HG03159 (cell line): ENCODE measurements around the gene PRTG.
A peak's percentile ranks its signal among the peaks of the same experiment; 100 is the strongest.
"Not testable (repeated sequence)": the region's sequence is repeated elsewhere in the genome, so short reads cannot be mapped to it uniquely, and the experiment has no call there.

ENCODE experiments used
- ATAC-seq: cut with Tn5 transposase; IDR thresholded peaks from one replicate; pipeline ENCODE4 v1.9.1; 2021; ENCODE audit warnings: mild to moderate bottlenecking, moderate library complexity; ENCODE audit not compliant: unreplicated experiment

The PRTG gene

DNA sequence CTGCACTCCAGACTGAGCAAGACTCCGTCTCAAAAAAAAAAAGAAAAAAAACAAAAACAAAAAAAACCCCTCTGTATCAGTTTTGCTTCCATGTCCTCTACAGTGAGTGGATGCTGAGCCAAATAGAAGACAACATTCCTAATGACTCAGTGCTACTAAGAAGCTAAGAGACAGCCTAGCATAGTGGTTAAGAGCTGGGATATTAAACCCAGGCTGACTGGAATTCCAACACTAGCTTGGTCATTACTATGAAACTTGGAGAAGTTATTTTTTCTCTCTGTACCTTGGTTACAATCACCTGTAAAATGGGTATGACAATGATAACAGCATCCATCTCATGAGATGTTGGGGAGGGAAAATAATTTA lies 93.9 kb downstream of the PRTG start:
- no peak for ATAC-seq

DNA sequence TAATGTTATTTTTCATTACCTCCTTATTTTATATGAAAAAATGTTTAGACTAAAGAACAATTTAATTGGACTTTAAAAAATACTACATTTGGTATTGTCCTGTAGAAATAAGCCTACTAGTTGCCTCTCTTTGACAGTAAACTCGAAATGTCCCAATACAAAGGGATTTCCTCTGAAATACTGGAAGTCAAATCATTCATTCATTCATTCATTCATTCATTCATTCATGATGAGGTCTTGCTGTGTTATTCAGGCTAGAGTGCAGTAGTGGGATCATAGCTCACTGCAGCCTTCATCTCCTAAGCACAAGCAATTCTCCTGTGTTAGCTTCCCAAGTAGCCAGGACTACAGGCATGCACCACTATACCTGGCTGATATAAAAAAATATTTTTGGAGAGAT lies 104.2 kb downstream of the PRTG start:
- ATAC-seq = no peak

DNA sequence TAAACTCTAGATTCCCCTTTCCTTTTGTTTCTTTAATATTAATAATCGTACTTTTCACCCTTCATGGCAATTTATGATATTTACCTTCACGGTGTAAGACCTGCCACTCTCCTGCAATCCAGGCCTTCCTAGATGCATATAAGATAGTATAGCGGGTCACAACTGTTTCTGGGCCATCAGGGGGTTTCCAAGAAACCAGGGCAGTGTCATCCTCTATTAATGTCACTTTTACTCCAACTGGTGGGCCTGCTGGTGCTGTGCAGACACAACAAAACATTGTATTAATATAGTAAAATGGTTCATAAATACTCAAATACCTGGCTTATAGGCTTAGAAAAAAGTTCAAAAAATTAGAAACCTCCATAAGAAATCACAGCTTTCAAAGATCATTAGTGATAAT lies 105.9 kb downstream of the PRTG start:
- ATAC-seq = no peak

DNA sequence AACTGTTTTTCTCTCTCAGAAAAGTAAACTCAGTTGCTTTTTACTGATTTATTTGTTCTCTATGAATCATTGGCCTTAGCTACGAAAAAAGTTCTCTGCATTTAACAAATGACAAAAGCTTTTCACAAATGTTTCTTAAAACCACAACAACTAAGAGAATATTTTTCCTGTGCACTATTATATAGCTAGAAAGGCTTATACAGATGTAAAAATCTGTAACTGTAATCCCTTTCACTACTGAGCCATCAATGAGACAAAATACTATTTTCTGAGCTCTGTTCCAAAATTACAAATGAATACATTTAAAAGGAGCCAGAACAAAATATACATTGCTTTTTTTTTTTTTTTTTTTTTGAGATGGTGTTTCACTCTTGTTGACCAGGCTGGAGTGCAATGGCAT lies 109.2 kb downstream of the PRTG start:
- ATAC-seq = no peak

DNA sequence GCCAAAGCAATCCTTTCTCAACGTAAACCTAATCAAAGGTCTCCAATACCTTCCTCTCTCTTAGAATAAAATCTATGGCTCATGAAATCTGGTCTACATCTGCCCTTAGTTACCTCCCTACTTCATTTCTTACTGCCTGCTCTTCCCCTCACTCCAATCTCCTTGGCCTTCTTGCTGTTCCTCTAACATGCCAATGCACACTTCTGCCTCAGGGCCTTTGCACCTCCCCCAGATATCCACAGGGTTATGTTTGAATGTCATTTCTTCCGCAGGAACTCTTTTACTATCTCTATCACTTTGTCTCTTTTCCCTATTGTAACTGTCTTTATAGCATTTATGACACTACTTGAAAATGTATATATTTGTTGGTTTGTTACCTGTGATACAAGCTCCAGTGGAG lies 110.5 kb downstream of the PRTG start:
- ATAC-seq = no peak

DNA sequence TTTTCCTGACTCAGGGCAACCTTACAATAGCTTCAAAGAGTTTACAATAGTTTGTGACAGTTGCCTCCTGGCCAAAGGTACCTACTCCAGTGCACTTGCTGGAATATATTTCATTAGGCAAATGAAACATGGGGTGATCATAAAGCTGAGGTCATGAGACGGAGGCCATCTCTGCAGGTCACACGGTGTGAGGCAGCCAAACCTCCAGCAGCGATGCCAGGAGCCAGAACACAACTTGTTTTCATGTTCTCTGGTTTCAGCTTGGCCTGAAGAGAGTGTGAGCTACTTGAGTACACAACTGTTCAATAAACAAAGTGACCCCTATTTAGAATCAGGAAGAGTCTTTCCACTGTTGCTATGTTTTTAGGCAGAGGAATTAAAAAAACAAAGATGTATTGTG lies 112.1 kb downstream of the PRTG start:
- no peak for ATAC-seq

DNA sequence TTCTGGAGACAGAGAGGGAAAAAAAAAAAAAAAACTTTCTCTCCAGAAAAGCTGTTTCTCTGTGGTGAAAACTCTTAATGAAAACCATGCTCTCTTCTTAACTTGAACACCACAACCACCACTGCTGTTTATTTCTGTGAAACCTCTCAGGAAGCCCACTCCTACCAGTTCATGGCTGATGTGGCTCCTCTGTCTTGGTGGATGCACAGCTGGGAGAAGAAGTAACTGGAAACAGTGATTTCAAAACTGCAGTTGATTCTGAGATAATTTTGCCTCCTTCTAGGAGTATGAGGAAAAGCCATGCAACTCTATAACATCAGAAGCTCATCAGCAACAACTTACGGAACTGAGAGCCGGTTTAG lies 114.6 kb downstream of the PRTG start:
- ATAC-seq = no peak

DNA sequence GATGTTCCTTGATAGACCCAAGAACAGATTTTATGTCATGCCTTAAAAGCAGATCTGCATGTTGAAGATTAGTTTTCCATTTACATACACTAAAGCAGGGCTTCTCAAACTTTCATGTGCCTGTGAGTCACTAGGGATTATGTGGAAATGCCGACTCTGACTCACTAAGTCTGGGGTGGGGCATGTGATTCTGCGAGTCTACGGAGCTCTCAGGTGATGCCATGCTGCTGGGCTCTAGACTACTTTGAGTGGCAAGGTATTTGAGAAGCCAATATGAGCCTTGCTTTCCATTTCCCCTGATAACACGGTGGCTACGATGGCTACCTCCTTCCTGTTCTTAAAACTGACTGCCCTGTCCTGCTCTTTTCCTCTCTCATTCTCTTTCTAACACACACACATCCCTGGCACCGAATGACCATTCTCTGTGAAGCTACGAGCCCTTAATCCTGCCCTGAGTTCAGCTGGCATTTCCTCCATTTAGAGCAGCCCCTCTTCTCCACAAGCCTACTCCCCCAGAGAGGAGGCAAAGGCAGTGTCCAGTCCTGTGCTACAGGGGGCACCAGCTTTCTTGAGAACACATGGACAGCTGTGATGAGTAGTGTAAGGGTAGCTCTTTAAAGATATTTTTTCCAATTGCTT lies 115.1 kb downstream of the PRTG start:
- no peak for ATAC-seq

DNA sequence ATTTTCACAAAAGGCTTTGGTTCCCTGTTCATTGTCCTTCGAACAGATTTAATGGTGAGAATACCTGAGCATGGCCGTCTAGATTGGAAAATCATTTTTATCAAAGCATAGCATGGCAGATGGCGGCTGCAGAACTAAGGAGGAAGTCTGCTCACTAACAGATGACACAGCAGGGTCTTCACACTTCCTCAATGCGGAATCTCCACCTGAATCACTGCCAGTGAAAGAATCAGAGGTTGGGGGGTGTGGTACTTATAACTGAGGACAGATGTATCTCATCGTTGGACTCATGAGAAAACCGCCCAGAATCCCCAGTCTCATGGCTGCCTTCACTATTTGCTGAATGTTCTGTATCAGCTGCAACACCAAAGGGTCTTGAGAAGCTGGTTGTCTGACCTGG lies 123.2 kb downstream of the PRTG start:
- no peak for ATAC-seq

DNA sequence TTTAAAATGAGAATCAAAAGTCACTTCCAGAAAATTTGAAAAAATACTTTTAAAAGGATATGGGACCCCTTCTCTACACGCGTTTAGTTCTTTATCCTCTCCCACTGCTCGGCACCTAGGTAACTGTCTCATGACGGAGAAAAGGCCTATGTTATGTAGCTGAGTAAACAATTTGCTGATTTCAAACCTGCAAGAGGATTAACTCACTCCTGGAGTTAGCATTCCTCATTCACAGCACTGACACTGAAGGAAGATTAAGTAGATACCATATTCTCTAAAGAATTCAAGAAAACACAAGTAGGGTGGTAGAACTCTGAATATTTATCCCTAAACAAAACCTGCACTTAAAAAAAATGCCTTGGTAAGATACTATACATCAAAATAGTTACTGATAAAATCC lies 124.6 kb downstream of the PRTG start:
- ATAC-seq = no peak

DNA sequence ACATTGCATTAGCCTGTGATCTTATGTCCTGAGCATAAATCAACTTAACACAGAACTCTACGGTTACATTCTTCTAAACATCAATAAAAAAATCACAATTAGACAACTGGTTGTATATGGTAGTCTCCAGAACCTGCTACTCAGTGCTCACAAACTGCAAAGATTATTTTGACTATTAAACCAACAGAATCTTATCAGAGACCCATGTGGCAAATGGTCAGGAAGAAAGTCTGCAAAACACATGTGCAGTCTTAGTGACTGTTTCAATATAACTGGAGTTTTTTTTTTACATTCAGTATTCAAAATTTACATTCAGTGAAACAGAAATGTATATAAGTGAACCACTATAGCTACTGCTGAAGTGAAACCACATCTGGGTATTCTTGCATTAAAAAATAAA lies 127.5 kb downstream of the PRTG start:
- no peak for ATAC-seq

DNA sequence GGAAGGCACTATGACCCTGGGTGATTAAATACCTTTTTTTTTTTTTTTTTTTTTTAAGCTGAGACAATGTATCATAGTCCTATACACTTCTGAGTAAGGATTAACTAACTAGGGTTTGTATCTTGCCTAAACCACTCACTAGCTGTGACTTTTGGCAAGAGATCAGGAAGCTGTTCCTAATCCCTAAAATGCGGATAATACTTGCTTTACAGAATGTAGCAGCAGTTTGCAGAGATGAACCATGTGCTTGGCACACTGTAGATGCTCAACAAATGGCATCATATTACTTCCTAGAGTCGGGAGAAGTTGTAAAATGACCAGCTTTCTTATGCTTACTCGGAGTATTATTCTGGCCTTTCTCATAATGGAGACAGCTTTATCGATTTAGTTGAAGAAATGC lies 129.2 kb downstream of the PRTG start:
- no peak for ATAC-seq

DNA sequence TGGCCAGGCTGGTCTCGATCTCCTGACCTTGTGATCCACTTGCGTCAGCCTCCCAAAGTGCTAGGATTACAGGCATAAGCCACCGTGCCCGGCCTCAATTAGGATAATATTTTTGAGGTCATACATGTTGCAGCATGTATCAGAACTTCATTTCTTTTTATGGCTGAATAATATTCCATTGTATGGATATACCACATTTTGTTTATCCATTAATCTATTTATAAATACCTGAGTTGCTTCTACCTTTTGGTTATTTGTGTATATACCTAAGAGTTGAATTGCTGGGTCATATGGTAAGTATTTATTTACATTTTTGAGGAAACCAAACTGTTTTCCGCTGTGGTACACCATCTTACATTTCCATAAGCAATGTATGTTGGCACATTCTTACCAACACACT lies 136.7 kb downstream of the PRTG start:
- no peak for ATAC-seq

DNA sequence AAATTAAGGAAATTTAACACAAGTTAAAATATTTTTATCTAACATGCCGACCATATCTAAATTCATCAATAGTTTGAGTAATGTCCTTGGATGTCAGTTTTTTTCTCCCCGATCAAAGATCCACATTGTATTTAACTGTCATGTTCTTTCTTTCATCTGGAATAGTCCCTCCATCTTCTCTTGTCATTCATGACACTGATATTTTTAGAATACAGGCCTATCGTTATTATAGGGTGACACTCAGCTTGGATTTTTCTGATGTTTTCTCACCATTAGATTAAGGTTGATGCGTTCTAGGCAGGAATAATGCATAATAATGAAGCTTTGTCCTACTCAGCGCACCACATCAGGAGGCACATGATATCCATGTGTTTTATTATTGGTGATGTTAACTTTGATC lies 141.6 kb downstream of the PRTG start:
- no peak for ATAC-seq

DNA sequence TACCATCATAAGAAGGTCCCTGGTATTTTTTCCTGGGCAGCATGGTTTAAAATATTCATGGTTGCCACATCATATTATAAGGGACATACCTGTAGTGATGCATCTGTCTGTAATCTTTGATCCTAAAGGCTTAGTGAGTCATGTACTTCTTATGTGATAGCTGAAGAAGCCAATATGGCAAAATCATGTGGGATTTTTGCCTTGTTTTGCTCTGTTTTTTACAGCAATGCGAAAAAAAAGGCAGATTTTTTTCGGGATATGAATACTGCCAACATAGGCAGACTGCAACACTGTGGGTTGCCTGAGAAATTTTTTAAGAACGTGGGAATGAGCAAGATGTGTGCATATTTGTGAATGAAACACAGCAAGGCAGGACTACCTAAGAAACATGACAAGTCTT lies 143.5 kb downstream of the PRTG start:
- no peak for ATAC-seq

DNA sequence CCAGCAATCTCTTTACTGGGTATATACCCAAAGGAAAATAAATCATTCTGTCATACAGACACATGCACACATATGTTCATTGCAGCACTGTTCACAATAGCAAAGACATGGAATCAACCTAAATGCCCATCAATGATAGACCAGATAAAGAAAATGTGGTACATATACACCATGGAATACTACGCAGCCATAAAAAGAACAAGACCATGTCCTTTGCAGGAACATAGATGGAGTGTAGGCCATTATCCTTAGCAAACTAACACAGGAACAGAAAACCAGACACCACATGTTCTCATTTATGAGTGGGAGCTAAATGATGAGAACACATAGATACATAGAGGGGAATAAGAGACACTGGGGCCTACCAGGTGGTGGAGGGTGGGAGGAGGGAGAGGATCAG lies 149.9 kb downstream of the PRTG start:
- ATAC-seq = not testable (repeated sequence)

DNA sequence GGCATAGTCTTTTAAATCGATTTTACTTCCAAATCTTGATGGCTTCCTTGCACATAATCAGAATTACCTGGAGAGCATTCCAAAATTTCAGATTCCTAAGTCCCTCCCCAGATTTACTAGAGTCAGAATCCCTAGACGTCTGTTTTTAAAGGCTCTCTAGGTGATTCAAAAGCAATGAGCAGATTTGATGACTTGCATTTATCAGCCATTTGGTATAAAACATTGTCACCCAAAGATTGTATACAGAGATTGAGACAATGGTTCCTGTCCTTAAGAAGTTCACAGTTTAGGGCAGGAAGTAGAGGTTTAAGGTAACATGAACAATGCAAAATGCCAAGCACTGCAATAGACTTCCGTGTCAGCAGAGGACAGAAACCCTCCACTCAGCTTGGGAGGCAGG lies 152.2 kb downstream of the PRTG start:
- ATAC-seq = no peak

DNA sequence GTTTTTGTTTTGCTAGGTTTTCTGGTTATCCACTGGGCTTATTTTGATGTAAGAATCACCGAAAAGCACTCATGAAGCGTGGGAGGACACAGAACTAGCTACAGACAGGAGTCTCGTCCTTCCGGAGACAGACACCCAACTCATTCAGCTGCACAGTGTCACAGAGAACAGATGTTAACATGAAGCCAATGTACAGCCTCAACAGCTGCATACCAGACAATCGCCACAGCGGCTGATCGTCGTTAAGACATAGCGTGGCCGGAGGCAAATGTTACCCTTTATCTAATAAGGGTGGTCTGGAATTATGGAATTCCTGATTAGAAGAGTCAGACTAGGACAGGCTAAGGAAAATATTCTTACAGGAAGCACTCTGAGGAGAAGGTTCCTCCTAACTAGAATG lies 153.7 kb downstream of the PRTG start:
- ATAC-seq = no peak

DNA sequence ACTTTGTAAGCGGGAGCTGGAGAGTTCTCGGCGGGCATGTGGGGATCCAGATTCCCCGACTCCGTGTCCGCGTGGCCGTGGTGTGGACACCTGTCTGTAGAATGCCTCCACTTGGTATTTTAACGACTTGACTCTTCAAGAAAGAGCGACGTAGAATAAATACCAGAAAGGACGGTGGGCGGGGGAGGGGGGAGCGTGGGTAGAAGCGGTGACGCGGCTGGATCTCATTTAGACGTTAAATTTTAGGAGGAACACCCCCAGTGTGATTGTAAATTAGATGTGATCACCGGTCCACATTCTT lies 154.2 kb downstream of the PRTG start:
- ATAC-seq = no peak

DNA sequence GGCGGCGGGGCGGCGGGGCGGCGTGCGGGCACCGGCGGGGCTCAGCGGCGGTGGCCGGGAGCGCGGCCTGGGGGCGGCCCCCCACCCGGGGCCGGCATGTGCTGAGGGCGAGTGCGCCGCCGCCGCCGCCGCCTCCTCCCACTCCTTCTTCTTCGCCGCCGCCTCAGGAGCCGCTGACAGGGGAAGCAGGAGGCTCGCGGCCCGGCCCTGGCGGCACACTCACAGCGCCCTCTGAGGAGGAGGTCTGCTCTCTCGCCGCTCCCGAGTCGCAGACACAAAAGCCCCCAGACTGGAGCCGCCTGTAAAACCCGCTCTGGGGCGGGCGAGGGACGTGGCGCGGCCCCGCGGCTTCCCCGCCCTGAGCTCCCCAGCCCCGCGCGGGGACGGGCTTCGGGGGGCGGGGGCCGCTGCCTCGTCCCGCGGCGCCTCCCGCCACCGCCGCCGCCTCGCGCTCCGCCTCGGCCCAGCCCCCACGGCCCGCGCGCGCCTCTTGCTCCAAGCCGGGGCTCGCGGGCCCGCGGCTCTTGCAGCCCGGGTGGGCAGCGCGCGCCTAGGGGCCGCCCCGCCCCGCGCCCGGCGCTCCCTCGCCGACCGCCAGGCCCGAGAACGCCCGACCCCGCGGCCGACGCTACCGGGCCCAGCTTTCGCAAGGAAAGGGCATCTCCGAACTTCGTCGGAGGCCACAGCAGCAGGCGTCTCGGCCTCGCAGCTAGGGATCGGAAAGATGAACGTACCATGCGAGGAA lies 154.7 kb downstream of the PRTG start, which contains the start of gene PYGO1:
Gene PYGO1, minus strand, starts transcription at position 276 of the 745 bp plus-strand sequence. CDS start 462 bp downstream, outside the sequence.
- peak; percentile 58 for ATAC-seq

DNA sequence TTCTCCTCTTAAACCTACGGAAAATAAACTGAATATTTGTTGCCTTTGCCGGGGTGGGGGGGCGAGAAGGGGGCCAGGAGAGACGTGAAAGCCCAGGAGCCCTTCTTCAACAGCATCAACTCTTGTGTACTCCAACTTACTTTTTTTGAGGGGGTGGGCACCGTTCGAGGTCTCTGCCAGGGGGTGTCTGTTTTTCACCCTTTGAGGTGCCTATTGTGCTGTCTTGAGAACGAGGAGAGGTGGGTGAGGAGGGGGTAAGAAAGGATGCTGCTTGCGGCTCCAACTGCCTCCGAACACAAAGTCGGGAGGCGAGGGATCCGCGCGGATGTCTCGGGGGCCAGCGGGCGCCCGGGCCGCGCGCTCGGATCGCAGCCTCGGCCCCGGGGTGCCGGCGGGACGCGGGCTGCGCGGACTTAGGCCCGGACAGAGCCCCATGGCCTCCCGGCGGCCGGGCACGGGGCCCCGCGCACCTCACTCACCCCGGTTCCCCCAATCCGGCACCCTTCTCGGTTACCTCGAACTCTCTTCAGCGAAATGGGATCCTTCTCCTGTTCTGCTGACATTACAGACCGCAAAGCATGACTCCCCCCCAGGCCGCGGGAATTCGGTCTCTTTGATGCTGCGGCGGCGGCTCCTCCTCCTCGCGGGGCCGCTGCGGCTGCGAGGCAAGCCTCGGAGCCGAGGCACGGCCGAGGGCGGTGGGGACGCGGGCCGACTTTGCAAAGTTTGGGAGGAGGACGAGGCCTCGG lies 155.5 kb downstream of the PRTG start:
- peak; percentile 43 for ATAC-seq

DNA sequence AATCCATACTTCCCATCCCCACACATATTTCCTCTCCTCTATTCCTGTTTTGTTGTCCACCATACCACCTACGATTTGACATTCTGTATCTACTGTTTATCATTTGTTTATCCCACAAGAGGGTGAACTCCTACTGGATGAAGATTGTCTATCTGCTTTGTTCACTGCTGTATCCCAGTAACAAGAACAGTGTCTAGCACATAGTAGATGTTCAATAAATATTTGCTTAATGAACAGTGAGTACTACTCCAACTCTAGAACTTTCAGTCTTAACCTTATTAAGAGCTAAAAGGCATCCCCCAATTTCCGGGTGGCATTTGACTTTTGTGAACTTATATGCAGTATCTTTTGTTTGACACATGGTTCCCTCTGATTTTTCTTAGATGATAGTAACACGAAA lies 156.1 kb downstream of the PRTG start:
- no peak for ATAC-seq
